Muscle of leg (tissue), 11 donors: ENCODE data around the gene PARP12. TPM values are rescaled to one million over a fixed set of nuclear protein-coding genes. Genes with fewer than 3 reads are reported as not detected.

ENCODE experiments used
- DNase-seq: peaks from one replicate; pipeline ENCODE4 v3.0.0; 2013
- H3K27ac ChIP-seq: one replicate; pipeline ENCODE4 v1.5.1; 2013; ENCODE audit warnings: mild to moderate bottlenecking, low read length, control low read depth
- H3K27me3 ChIP-seq: one replicate; pipeline ENCODE4 v1.6.1; 2013; ENCODE audit warnings: low read length; ENCODE audit not compliant: control insufficient read depth, insufficient read depth
- H3K36me3 ChIP-seq: one replicate; pipeline ENCODE4 v1.6.1; 2013; ENCODE audit warnings: low read length; ENCODE audit not compliant: control insufficient read depth, insufficient read depth
- H3K4me1 ChIP-seq: one replicate; pipeline ENCODE4 v1.6.1; 2013; ENCODE audit warnings: low read length; ENCODE audit not compliant: control insufficient read depth, insufficient read depth
- H3K4me3 ChIP-seq: one replicate; pipeline ENCODE4 v1.5.1; 2013; ENCODE audit warnings: low read length, control low read depth
- H3K9me3 ChIP-seq: replicated peaks from 2 replicates; pipeline ENCODE4 v1.6.1; 2013; ENCODE audit warnings: low read depth, low read length; ENCODE audit not compliant: control insufficient read depth
- WGBS: methylation state at CpG from one replicate; pipeline ENCODE4 v1.1.5; 2013; ENCODE audit warnings: missing lambda C conversion rate; ENCODE audit not compliant: insufficient coverage; 5-methylcytosine and 5-hydroxymethylcytosine counted together
- polyA plus RNA-seq, 8 donors: library from polyadenylated mRNA; unstranded; fragments of 120-200 nt; gene quantifications; one replicate each; pipeline versions ENCODE4 v1.2.1 to v1.2.3, GENCODE V29; 2013; ENCODE audit warnings: inconsistent platforms in 1 of 8, low replicate concordance in 1 of 8; ENCODE audit not compliant: insufficient read length in 8 of 8, insufficient read depth in 1 of 8
- total RNA-seq: library from RNA; stranded (reverse); fragments of 120-200 nt; gene quantifications from one replicate; pipeline ENCODE4 v1.2.4, GENCODE V29; 2013

The PARP12 gene
- total and polyA plus RNA-seq, 9 donors = 5.9 to 15.4 (median 8.8) TPM

- H3K4me1 ChIP-seq = no peaks in the 10 kb centered on the region
- 63% methylated on average over 13 of the region's 15 CpGs for WGBS
These were observed 45.2 kb downstream of the PARP12 start for GRCh38 chr7:140017543-140017942.

GRCh38 chr7:140017034-140017433 lies 45.7 kb downstream of the PARP12 start:
- no peak overlapping the region for H3K27ac ChIP-seq
- WGBS = 86% methylated on average over 7 of the region's 7 CpGs
- DNase-seq = no peak
- no peaks in the 10 kb centered on the region for H3K27me3 ChIP-seq
- no peak overlapping the region for H3K4me3 ChIP-seq
- no peaks in the 10 kb centered on the region for H3K9me3 ChIP-seq
- H3K36me3 ChIP-seq = peaks cover 9% of the 10 kb centered on the region
- H3K4me1 ChIP-seq = no peaks in the 10 kb centered on the region

More at GRCh38 chr7:140017543-140017942, 45.2 kb downstream of the PARP12 start:
- no peak for DNase-seq
- Histone ChIP-seq H3K36me3 (peaks cover 14% of the 10 kb centered on the region), H3K27me3 (no peaks in the 10 kb centered on the region), H3K9me3 (no peaks in the 10 kb centered on the region), H3K27ac (no peak overlapping the region), H3K4me3 (no peak overlapping the region)

- Histone ChIP-seq H3K9me3 (no peaks in the 10 kb centered on the region), H3K27me3 (no peaks in the 10 kb centered on the region), H3K4me3 (no peak overlapping the region), H3K36me3 (peaks cover 4% of the 10 kb centered on the region), H3K27ac (no peak overlapping the region), H3K4me1 (no peaks in the 10 kb centered on the region)
- no peak for DNase-seq
- WGBS = 54% methylated on average over 6 of the region's 9 CpGs
These were observed 46.2 kb downstream of the PARP12 start for GRCh38 chr7:140016540-140016939.

GRCh38 chr7:140015471-140015970 lies 47.2 kb downstream of the PARP12 start:
- H3K4me1 ChIP-seq = no peaks in the 10 kb centered on the region
- no peak overlapping the region for H3K4me3 ChIP-seq
- H3K27me3 ChIP-seq = no peaks in the 10 kb centered on the region
- WGBS = 86% methylated on average over 9 of the region's 11 CpGs
- no peaks in the 10 kb centered on the region for H3K36me3 ChIP-seq
- no peak overlapping the region for H3K27ac ChIP-seq
- DNase-seq = no peak
- no peaks in the 10 kb centered on the region for H3K9me3 ChIP-seq

GRCh38 chr7:140014123-140014522 lies 48.6 kb downstream of the PARP12 start:
- no peak overlapping the region for H3K4me3 ChIP-seq
- H3K27ac ChIP-seq = no peak overlapping the region
- DNase-seq = no peak
- no peaks in the 10 kb centered on the region for H3K27me3 ChIP-seq
- no peaks in the 10 kb centered on the region for H3K9me3 ChIP-seq
- H3K36me3 ChIP-seq = no peaks in the 10 kb centered on the region
- no peaks in the 10 kb centered on the region for H3K4me1 ChIP-seq
- 78% methylated on average over 10 of the region's 10 CpGs for WGBS

- WGBS = 88% methylated on average over 4 of the region's 4 CpGs
- no peak for DNase-seq
- H3K36me3 ChIP-seq = no peaks in the 10 kb centered on the region
- no peaks in the 10 kb centered on the region for H3K4me1 ChIP-seq
- no peaks in the 10 kb centered on the region for H3K27me3 ChIP-seq
- H3K4me3 ChIP-seq = no peak overlapping the region
- H3K9me3 ChIP-seq = no peaks in the 10 kb centered on the region
- H3K27ac ChIP-seq = no peak overlapping the region
These were observed 49.1 kb downstream of the PARP12 start for GRCh38 chr7:140013676-140014075.

GRCh38 chr7:140010194-140010895 lies 52.4 kb downstream of the PARP12 start:
- no peaks in the 10 kb centered on the region for H3K36me3 ChIP-seq
- H3K27ac ChIP-seq = no peak overlapping the region
- no peak for DNase-seq
- no peak overlapping the region for H3K4me3 ChIP-seq
- WGBS = 67% methylated on average over 3 of the region's 9 CpGs
- no peaks in the 10 kb centered on the region for H3K27me3 ChIP-seq
- H3K9me3 ChIP-seq = no peaks in the 10 kb centered on the region
- H3K4me1 ChIP-seq = no peaks in the 10 kb centered on the region

- Histone ChIP-seq H3K9me3 (no peaks in the 10 kb centered on the region), H3K4me3 (no peak overlapping the region), H3K27me3 (no peaks in the 10 kb centered on the region), H3K36me3 (no peaks in the 10 kb centered on the region), H3K27ac (no peak overlapping the region), H3K4me1 (no peaks in the 10 kb centered on the region)
- no peak for DNase-seq
- 85% methylated on average over 8 of the region's 11 CpGs for WGBS
These were observed 53.0 kb downstream of the PARP12 start for GRCh38 chr7:140009735-140010134.

GRCh38 chr7:140008755-140009610 lies 53.8 kb downstream of the PARP12 start:
- Histone ChIP-seq H3K27ac (no peak overlapping the region), H3K4me1 (no peaks in the 10 kb centered on the region), H3K4me3 (no peak overlapping the region), H3K9me3 (no peaks in the 10 kb centered on the region), H3K27me3 (no peaks in the 10 kb centered on the region), H3K36me3 (no peaks in the 10 kb centered on the region)
- 83% methylated on average over 8 of the region's 16 CpGs for WGBS
- no peak for DNase-seq

GRCh38 chr7:140007051-140007690 lies 55.6 kb downstream of the PARP12 start:
- 77% methylated on average over 10 of the region's 11 CpGs for WGBS

More at GRCh38 chr7:140007051-140007690, 55.6 kb downstream of the PARP12 start:
- no peaks in the 10 kb centered on the region for H3K27me3 ChIP-seq
- no peak for DNase-seq
- no peaks in the 10 kb centered on the region for H3K9me3 ChIP-seq
- H3K36me3 ChIP-seq = no peaks in the 10 kb centered on the region
- no peaks in the 10 kb centered on the region for H3K4me1 ChIP-seq
- H3K27ac ChIP-seq = no peak overlapping the region
- no peak overlapping the region for H3K4me3 ChIP-seq
